A673 (cell line): ENCODE measurements around the gene CCDC89. TPM values are rescaled to one million over a fixed set of nuclear protein-coding genes. Genes with fewer than 3 reads are reported as not detected.
A peak's percentile ranks its signal among the peaks of the same experiment; 100 is the strongest.

Experiments used
- BruUV-seq: library from RNA; stranded (reverse); fragments of 400-500 nt; replicated peaks from 2 replicates; lab custom pipeline; 2021; lab: Mats Ljungman, UMichigan
- CTCF ChIA-PET: fragments of 300-600 bp; sonication (Branson Sonifier 250); formaldehyde crosslinking; loops from one replicate; lab custom pipeline; 2022; ENCODE audit warnings: antibody characterized with exemption; lab: Charles Lee
- POLR2A ChIA-PET: fragments of 300-600 bp; sonication (Branson Sonifier 250); formaldehyde crosslinking; loops from one replicate; lab custom pipeline; 2022; ENCODE audit warnings: antibody characterized with exemption; ENCODE audit not compliant: low non-redundant PET; lab: Charles Lee
- DNase-seq: peaks from one replicate; pipeline ENCODE4 v3.0.0-alpha.2; 2015; ENCODE audit warnings: low spot score
- H3K27ac ChIP-seq: fragments of 200-600 bp; sonication (generic); 2 replicates; pipeline ENCODE4 v1.5.1; 2016; ENCODE audit warnings: mixed run types, low read depth, mild to moderate bottlenecking, mixed read lengths, antibody characterized with exemption, low read length; ENCODE audit not compliant: poor library complexity, severe bottlenecking
- H3K27me3 ChIP-seq: fragments of 200-600 bp; sonication (generic); replicated peaks from 2 replicates; pipeline ENCODE4 v1.6.1; 2017; ENCODE audit warnings: mixed run types, low read depth, mild to moderate bottlenecking, mixed read lengths, antibody characterized with exemption, low read length; ENCODE audit not compliant: insufficient read depth, poor library complexity
- H3K36me3 ChIP-seq: fragments of 200-600 bp; sonication (generic); 2 replicates; pipeline ENCODE4 v1.6.1; 2016; ENCODE audit warnings: mixed run types, mild to moderate bottlenecking, mixed read lengths, antibody characterized with exemption, low read length; ENCODE audit not compliant: insufficient read depth, poor library complexity, severe bottlenecking
- H3K4me1 ChIP-seq: fragments of 200-600 bp; sonication (generic); 2 replicates; pipeline ENCODE4 v1.6.1; 2017; ENCODE audit warnings: mixed run types, mild to moderate bottlenecking, mixed read lengths, antibody characterized with exemption, low read length; ENCODE audit not compliant: insufficient read depth, poor library complexity, severe bottlenecking
- H3K4me3 ChIP-seq: fragments of 200-600 bp; sonication (generic); 2 replicates; pipeline ENCODE4 v1.5.1; 2016; ENCODE audit warnings: low read depth, mixed run types, mild to moderate bottlenecking, mixed read lengths, low read length; ENCODE audit not compliant: poor library complexity, severe bottlenecking
- H3K9me3 ChIP-seq: fragments of 200-600 bp; sonication (generic); 2 replicates; pipeline ENCODE4 v1.6.1; 2016; ENCODE audit warnings: mixed run types, low read depth, mild to moderate bottlenecking, mixed read lengths, antibody characterized with exemption, low read length; ENCODE audit not compliant: poor library complexity, severe bottlenecking
- EZH2 ChIP-seq: fragments of 200-600 bp; sonication (generic); IDR thresholded peaks from 2 replicates; pipeline ENCODE4 v1.6.1; 2017; ENCODE audit warnings: borderline replicate concordance, low read depth, mild to moderate bottlenecking, mixed read lengths, antibody characterized with exemption, low read length; ENCODE audit not compliant: poor library complexity, severe bottlenecking
- intact Hi-C: fragments of 100-400 bp; cut with micrococcal nuclease; formaldehyde crosslinking; loops from one replicate; pipeline ENCODE4 v1.10.0; 2022; ENCODE audit not compliant: unreplicated experiment
- total RNA-seq: library from RNA; stranded (reverse); gene quantifications from 2 replicates; pipeline ENCODE4 v1.2.3, GENCODE V29; 2021
- TF ChIP-seq, protein P1 (sequence below): fragments of 300-800, 200-600 bp; sonication (generic); conservative IDR thresholded peaks from 2 replicates; pipeline ENCODE4 v1.5.1; 2017; ENCODE audit warnings: low read depth, mild to moderate bottlenecking, antibody characterized with exemption, low read length, moderate library complexity, mixed read lengths

CCDC89 gene
- total RNA-seq, 1 experiment from 2014 or later, result 0.41 TPM

DNA sequence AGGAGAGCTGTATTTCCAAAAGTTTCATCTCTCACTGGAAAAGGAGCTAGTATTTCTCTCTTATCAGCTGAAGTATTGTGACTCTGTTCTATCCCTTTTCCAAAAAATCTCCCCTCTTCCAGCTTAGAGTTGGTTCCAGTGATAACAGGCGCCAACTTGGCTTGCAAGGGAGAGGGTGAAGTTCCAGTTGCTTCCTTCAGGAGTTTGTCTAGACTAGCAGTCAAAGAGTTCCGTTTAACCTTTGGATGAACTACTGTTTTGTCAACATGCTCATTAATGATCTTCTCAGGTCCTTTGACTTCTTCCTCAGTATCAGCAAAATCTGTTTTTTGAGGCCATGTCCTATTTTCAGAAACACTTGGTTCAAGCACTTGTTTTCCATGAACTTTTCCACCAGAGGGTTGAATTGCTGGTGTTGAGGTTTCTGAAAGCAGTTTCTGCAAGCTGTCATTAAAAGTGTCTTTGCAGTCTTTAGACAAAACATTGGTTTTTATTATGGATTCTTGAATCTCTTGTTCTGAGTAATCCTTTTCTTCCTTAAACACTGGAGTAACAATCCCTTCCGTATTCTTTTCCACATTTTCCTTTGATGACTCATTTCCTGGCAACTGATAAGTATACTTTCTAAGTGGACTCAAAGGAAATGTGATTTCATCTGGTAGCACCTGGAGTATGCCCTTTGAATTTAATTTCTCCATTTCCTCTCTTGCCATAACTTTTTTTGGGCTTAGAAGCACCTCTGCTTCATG, 39.7 kb upstream of the CCDC89 start:
- Histone ChIP-seq H3K4me3 (no peak overlapping the region), H3K4me1 (peaks cover 8% of the 10 kb centered on the region), H3K9me3 (no peaks in the 10 kb centered on the region), H3K36me3 (no peaks in the 10 kb centered on the region), H3K27ac (no peak overlapping the region), H3K27me3 (no peaks in the 10 kb centered on the region)
- ChIA-PET POLR2A (no interaction called here), CTCF (no interaction called here)
- intact Hi-C loops, result no loop called here
- DNase-seq, result peak; percentile 90
- no TSS peak for BruUV-seq
- TF ChIP-seq, protein P1, sequence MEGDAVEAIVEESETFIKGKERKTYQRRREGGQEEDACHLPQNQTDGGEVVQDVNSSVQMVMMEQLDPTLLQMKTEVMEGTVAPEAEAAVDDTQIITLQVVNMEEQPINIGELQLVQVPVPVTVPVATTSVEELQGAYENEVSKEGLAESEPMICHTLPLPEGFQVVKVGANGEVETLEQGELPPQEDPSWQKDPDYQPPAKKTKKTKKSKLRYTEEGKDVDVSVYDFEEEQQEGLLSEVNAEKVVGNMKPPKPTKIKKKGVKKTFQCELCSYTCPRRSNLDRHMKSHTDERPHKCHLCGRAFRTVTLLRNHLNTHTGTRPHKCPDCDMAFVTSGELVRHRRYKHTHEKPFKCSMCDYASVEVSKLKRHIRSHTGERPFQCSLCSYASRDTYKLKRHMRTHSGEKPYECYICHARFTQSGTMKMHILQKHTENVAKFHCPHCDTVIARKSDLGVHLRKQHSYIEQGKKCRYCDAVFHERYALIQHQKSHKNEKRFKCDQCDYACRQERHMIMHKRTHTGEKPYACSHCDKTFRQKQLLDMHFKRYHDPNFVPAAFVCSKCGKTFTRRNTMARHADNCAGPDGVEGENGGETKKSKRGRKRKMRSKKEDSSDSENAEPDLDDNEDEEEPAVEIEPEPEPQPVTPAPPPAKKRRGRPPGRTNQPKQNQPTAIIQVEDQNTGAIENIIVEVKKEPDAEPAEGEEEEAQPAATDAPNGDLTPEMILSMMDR, result no peak
- no peak for TF ChIP-seq EZH2

GRCh38 chr11:85724748-85725465, 38.9 kb upstream of the CCDC89 start:
- TF ChIP-seq EZH2, result no peak
- TF ChIP-seq, protein P1, result no peak
- CTCF ChIA-PET, result no interaction called here
- H3K4me1 ChIP-seq, result peaks cover 8% of the 10 kb centered on the region
- no peaks in the 10 kb centered on the region for H3K9me3 ChIP-seq
- no peak overlapping the region for H3K27ac ChIP-seq
- POLR2A ChIA-PET, result no interaction called here
- intact Hi-C loops, result no loop called here
- no peaks in the 10 kb centered on the region for H3K27me3 ChIP-seq
- no peak for DNase-seq
- H3K36me3 ChIP-seq, result no peaks in the 10 kb centered on the region
- no TSS peak for BruUV-seq
- H3K4me3 ChIP-seq, result no peak overlapping the region

GRCh38 chr11:85723088-85723487, 37.1 kb upstream of the CCDC89 start:
- TF ChIP-seq EZH2, result no peak
- TF ChIP-seq, protein P1, result no peak
- CTCF ChIA-PET, result no interaction called here
- no peaks in the 10 kb centered on the region for H3K36me3 ChIP-seq
- no TSS peak for BruUV-seq
- peaks cover 8% of the 10 kb centered on the region for H3K4me1 ChIP-seq
- DNase-seq, result no peak
- H3K27me3 ChIP-seq, result no peaks in the 10 kb centered on the region
- POLR2A ChIA-PET, result no interaction called here
- H3K9me3 ChIP-seq, result no peaks in the 10 kb centered on the region
- H3K4me3 ChIP-seq, result no peak overlapping the region
- intact Hi-C loops, result no loop called here
- H3K27ac ChIP-seq, result no peak overlapping the region
